ENCODE measurements around the gene CDYL2. TPM values are rescaled to one million over a fixed set of nuclear protein-coding genes. Genes with fewer than 3 reads are reported as not detected.
"Not testable (repeated sequence)": the region's sequence is repeated elsewhere in the genome, so short reads cannot be mapped to it uniquely, and the experiment has no call there.

Gene CDYL2
- total RNA-seq, 2 experiments from 2014 or later = 7.4 to 9.7 TPM

- no peak for DNase-seq
- H3K9me3 Mint-ChIP-seq = no peaks in the 10 kb centered on the region
- H3K4me1 Mint-ChIP-seq = no peaks in the 10 kb centered on the region
- no peak overlapping the region for H3K4me3 Mint-ChIP-seq
- no peak overlapping the region for H3K27ac Mint-ChIP-seq
- no peaks in the 10 kb centered on the region for H3K27me3 Mint-ChIP-seq
- H3K36me3 Mint-ChIP-seq = no peaks in the 10 kb centered on the region
Observed at GRCh38 chr16:80792031-80792430, 12.4 kb downstream of the CDYL2 start.

DNA sequence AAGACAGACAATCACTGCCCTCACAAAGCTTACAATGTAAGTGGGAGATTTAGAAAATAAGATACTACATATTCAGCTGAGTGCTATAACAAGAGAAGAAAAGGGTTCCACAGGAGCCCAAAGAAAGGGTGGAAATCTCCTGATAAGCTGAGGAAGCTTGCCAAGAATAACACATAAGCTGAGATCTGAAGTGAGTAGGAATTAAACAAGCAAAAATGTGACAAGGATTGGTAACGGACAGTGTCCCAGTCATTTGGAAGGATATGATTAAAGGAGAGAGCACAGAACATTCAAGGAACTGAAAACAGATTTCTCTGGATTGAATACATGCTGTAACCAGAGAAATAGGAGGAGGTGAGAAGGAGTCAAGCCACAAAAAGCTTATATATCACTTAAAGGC lies 13.0 kb downstream of the CDYL2 start:
- H3K4me3 Mint-ChIP-seq = no peak overlapping the region
- H3K4me1 Mint-ChIP-seq = no peaks in the 10 kb centered on the region
- no peak overlapping the region for H3K27ac Mint-ChIP-seq
- H3K9me3 Mint-ChIP-seq = peaks cover 3% of the 10 kb centered on the region
- peaks cover under 1% of the 10 kb centered on the region for H3K36me3 Mint-ChIP-seq
- no peaks in the 10 kb centered on the region for H3K27me3 Mint-ChIP-seq
- no peak for DNase-seq

- peaks cover 9% of the 10 kb centered on the region for H3K9me3 Mint-ChIP-seq
- no peaks in the 10 kb centered on the region for H3K4me1 Mint-ChIP-seq
- no peak overlapping the region for H3K4me3 Mint-ChIP-seq
- no peak for DNase-seq
- H3K27me3 Mint-ChIP-seq = no peaks in the 10 kb centered on the region
- no peak overlapping the region for H3K27ac Mint-ChIP-seq
- peaks cover 7% of the 10 kb centered on the region for H3K36me3 Mint-ChIP-seq
Observed at GRCh38 chr16:80790751-80791150, 13.6 kb downstream of the CDYL2 start.

DNA sequence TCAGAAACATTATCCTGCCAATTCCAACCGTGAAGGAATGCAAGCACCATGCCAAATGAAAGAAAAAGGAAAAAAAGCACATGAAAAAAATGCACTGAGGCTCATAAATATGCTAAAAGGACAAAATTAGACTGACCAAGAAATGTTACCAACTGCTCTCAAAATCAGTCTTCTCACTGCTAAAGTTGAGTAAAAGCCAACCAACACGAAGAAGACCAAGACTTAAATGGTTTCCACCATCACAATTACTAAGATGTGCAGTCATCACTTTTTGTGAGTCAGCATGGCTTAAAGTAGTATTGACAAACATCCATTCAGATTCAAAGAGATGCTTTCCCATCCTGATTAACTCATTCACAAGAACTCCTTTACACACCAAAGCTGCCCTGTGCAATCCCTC lies 16.4 kb downstream of the CDYL2 start:
- Mint-ChIP-seq H3K9me3 (peaks cover 21% of the 10 kb centered on the region), H3K27me3 (no peaks in the 10 kb centered on the region), H3K4me1 (no peaks in the 10 kb centered on the region), H3K27ac (no peak overlapping the region), H3K36me3 (peaks cover 13% of the 10 kb centered on the region), H3K4me3 (no peak overlapping the region)
- DNase-seq = no peak

DNA sequence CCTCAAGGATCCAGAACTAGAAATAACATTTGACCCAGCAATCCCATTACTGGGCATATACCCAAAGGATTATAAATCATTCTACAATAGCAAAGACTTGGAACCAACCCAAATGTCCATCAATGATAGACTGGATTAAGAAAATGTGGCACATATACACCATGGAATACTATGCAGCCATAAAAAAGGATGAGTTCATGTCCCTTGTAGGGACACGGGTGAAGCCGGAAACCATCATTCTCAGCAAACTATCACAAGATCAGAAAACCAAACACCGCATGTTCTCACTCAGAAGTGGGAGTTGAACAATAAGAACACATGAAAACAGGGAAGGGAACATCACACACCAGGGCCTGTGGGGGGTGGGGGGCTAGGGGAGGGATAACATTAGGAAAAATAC lies 17.8 kb downstream of the CDYL2 start:
- peaks cover 15% of the 10 kb centered on the region for H3K36me3 Mint-ChIP-seq
- not testable (repeated sequence) for H3K4me1 Mint-ChIP-seq, H3K27me3 Mint-ChIP-seq, H3K4me3 Mint-ChIP-seq, DNase-seq, H3K27ac Mint-ChIP-seq
- peaks cover 28% of the 10 kb centered on the region for H3K9me3 Mint-ChIP-seq

DNA sequence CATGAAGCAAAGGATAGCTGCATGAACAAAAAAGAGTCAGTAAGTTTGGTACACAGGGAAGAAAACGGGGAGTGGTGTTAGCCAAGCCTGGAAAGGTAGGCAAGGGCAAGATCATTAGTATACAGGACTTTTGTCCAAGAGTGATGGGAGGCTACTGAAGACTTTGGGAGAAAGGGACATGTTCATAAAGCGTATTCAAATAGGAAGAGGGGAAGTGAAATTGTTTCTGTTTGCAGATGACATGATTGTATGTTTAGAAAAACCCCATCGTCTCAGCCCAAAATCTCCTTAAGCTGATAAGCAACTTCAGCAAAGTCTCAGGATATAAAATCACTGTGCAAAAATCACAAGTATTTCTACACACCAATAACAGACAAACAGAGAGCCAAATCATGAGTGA lies 19.4 kb downstream of the CDYL2 start:
- Mint-ChIP-seq H3K36me3 (peaks cover 21% of the 10 kb centered on the region), H3K27me3 (no peaks in the 10 kb centered on the region), H3K27ac (no peak overlapping the region), H3K4me3 (no peak overlapping the region), H3K9me3 (peaks cover 38% of the 10 kb centered on the region), H3K4me1 (no peaks in the 10 kb centered on the region)
- no peak for DNase-seq

GRCh38 chr16:80778703-80779102 lies 25.7 kb downstream of the CDYL2 start:
- Mint-ChIP-seq H3K27me3 (no peaks in the 10 kb centered on the region), H3K36me3 (peaks cover 8% of the 10 kb centered on the region), H3K4me3 (no peak overlapping the region), H3K9me3 (peaks cover 17% of the 10 kb centered on the region), H3K4me1 (no peaks in the 10 kb centered on the region), H3K27ac (no peak overlapping the region)
- no peak for DNase-seq

- no peak for DNase-seq
- Mint-ChIP-seq H3K36me3 (peaks cover 7% of the 10 kb centered on the region), H3K9me3 (peaks cover 17% of the 10 kb centered on the region), H3K27ac (no peak overlapping the region), H3K4me3 (no peak overlapping the region), H3K27me3 (no peaks in the 10 kb centered on the region), H3K4me1 (no peaks in the 10 kb centered on the region)
Observed at GRCh38 chr16:80776856-80777255, 27.5 kb downstream of the CDYL2 start.

GRCh38 chr16:80775450-80775849 lies 28.9 kb downstream of the CDYL2 start:
- no peak for DNase-seq
- Mint-ChIP-seq H3K9me3 (peaks cover 7% of the 10 kb centered on the region), H3K36me3 (peaks cover 3% of the 10 kb centered on the region), H3K27ac (no peak overlapping the region), H3K4me3 (no peak overlapping the region), H3K4me1 (no peaks in the 10 kb centered on the region), H3K27me3 (no peaks in the 10 kb centered on the region)

GRCh38 chr16:80766798-80767197 lies 37.6 kb downstream of the CDYL2 start:
- Mint-ChIP-seq H3K27me3 (no peaks in the 10 kb centered on the region), H3K4me3 (no peak overlapping the region), H3K9me3 (peaks cover 2% of the 10 kb centered on the region), H3K4me1 (peaks cover 3% of the 10 kb centered on the region), H3K36me3 (peaks cover 4% of the 10 kb centered on the region), H3K27ac (no peak overlapping the region)
- no peak for DNase-seq

GRCh38 chr16:80759419-80760162 lies 44.8 kb downstream of the CDYL2 start:
- peaks cover 3% of the 10 kb centered on the region for H3K36me3 Mint-ChIP-seq
- H3K4me1 Mint-ChIP-seq = peaks cover 8% of the 10 kb centered on the region
- no peak overlapping the region for H3K4me3 Mint-ChIP-seq
- H3K27ac Mint-ChIP-seq = no peak overlapping the region
- no peaks in the 10 kb centered on the region for H3K27me3 Mint-ChIP-seq
- no peaks in the 10 kb centered on the region for H3K9me3 Mint-ChIP-seq
- DNase-seq = no peak

GRCh38 chr16:80754476-80754875 lies 49.9 kb downstream of the CDYL2 start:
- DNase-seq = no peak
- Mint-ChIP-seq H3K36me3 (peaks cover 2% of the 10 kb centered on the region), H3K27ac (no peak overlapping the region), H3K4me1 (peaks cover 4% of the 10 kb centered on the region), H3K4me3 (no peak overlapping the region), H3K9me3 (no peaks in the 10 kb centered on the region), H3K27me3 (no peaks in the 10 kb centered on the region)

DNA sequence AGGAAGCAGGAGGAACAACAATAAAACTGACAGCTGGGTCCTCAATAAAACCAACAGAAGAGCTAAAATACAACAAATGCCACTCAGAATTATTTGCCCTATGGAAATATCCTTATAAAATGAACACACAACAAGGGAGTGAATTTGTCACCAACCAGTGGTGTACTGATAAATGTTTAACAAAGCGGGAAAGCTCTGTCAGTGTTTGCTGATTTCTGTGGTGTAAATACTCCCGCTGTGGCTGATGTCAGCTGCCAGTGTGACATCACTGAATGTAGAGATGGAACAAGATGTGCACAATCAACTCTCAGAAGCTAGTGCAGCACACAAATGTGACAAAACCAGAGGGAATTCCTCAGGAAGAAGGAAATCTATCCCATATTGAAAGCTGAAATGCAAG lies 51.9 kb downstream of the CDYL2 start:
- Mint-ChIP-seq H3K36me3 (peaks cover 3% of the 10 kb centered on the region), H3K4me3 (no peak overlapping the region), H3K4me1 (peaks cover 2% of the 10 kb centered on the region), H3K9me3 (no peaks in the 10 kb centered on the region), H3K27me3 (no peaks in the 10 kb centered on the region), H3K27ac (no peak overlapping the region)
- no peak for DNase-seq

DNA sequence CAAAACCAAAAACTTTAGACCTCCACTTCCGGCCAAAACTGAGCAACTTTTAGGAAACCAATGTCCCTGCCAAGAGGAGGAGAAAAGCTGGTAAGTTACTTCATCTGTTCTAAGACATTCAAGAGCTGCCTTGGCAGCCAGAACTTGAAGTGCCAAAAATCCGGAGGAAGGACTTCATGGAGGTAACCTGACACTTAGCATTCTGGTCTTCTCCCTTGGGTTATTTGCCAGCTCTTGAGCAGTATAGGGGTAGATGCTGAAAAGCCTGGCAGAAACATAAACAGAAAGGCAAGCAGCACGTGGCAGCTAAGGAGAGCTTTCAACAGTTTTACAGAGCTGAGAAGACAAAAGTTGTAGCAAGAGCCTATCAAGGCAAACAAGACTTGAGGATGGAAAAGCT lies 53.2 kb downstream of the CDYL2 start:
- Mint-ChIP-seq H3K27me3 (no peaks in the 10 kb centered on the region), H3K9me3 (no peaks in the 10 kb centered on the region), H3K36me3 (peaks cover 3% of the 10 kb centered on the region), H3K4me3 (no peak overlapping the region), H3K4me1 (peaks cover 2% of the 10 kb centered on the region), H3K27ac (no peak overlapping the region)
- DNase-seq = no peak

GRCh38 chr16:80746231-80746630 lies 58.2 kb downstream of the CDYL2 start:
- Mint-ChIP-seq H3K4me3 (no peak overlapping the region), H3K27me3 (no peaks in the 10 kb centered on the region), H3K4me1 (peaks cover 5% of the 10 kb centered on the region), H3K36me3 (peaks cover 10% of the 10 kb centered on the region), H3K9me3 (no peaks in the 10 kb centered on the region), H3K27ac (peak overlapping the region; percentile 35)
- DNase-seq = no peak

- Mint-ChIP-seq H3K9me3 (peaks cover 3% of the 10 kb centered on the region), H3K4me1 (peaks cover 5% of the 10 kb centered on the region), H3K27ac (no peak overlapping the region), H3K27me3 (no peaks in the 10 kb centered on the region), H3K36me3 (peaks cover 13% of the 10 kb centered on the region), H3K4me3 (no peak overlapping the region)
- peak; percentile 0 for DNase-seq
Observed at GRCh38 chr16:80744856-80745255, 59.5 kb downstream of the CDYL2 start.

All from activated naive CD8-positive, alpha-beta T cell treated with anti-CD3 and anti-CD28 coated beads for 36 hours (primary cell).